Measurements from ENCODE around the gene SYNC.
"Not testable (repeated sequence)": the region's sequence is repeated elsewhere in the genome, so short reads cannot be mapped to it uniquely, and the experiment has no call there.

The SYNC gene

DNA sequence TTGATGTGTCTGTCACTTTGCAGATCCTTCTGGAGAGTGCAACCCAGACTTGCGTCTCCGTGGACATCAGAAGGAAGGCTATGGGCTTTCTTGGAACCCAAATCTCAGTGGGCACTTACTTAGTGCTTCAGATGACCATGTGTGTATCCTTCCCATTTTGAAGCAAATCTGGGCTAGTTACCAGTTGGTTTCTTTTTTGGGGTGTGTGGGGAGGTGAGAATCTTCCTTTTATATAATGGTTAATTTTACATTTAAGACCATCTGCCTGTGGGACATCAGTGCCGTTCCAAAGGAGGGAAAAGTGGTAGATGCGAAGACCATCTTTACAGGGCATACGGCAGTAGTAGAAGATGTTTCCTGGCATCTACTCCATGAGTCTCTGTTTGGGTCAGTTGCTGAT, 33.9 kb downstream of the SYNC start:
- H3K27me3 ChIP-seq (ENCODE audit: control insufficient read depth, insufficient read depth, low read length, poor library complexity, severe bottlenecking); H3K4me3 ChIP-seq (ENCODE audit: insufficient read depth, low read depth, low read length); H3K4me1 ChIP-seq (ENCODE audit: control insufficient read depth, insufficient read depth, low read length); H3K27ac ChIP-seq (ENCODE audit: insufficient read depth, low read depth, low read length, poor library complexity, severe bottlenecking); H3K9me3 ChIP-seq (ENCODE audit: control insufficient read depth, low read length): not testable (repeated sequence)
- H3K36me3 ChIP-seq (ENCODE audit: control insufficient read depth, insufficient read depth, low read length), result peaks cover 72% of the 10 kb centered on the region
- WGBS, 2 experiments, result 96 to 100% methylated on average over 5 of the region's 5 CpGs

DNA sequence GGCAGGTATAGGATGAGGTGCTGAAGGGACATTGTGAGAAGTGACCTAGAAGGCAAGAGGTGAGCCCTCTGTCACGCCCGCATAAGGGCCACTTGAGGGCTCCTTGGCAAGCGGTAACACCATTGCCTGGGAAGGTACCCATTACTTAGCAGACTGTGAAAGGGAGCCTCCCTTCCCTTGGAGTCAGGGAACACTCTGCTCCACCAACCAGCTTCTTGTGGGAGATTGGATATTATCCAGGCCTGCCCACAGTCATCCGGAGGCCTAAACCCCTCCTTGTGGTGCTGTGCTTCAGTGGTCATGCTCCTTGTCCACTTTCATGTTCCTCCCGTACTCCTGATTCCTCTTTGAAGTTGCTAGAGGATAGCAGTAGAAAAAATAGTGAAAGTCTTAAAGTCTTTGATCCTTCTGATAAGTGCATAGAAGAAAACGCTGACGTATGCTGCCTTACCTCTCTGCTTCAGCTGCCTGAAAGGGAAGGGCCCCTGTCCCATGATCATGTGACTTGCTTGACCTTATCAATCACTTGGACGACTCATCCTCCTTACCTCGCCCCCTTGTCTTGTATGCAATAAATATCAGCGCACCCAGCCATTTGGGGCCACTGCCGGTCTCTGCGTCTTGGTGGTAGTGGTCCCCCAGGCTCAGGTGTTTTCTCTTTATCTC, 35.5 kb downstream of the SYNC start:
- no peaks in the 10 kb centered on the region for H3K27me3 ChIP-seq (ENCODE audit: control insufficient read depth, insufficient read depth, low read length, poor library complexity, severe bottlenecking)
- H3K4me3 ChIP-seq (ENCODE audit: insufficient read depth, low read depth, low read length), result no peak overlapping the region
- H3K4me1 ChIP-seq (ENCODE audit: control insufficient read depth, insufficient read depth, low read length), result no peaks in the 10 kb centered on the region
- peaks cover 72% of the 10 kb centered on the region for H3K36me3 ChIP-seq (ENCODE audit: control insufficient read depth, insufficient read depth, low read length)
- H3K9me3 ChIP-seq (ENCODE audit: control insufficient read depth, low read length), result no peaks in the 10 kb centered on the region
- WGBS, 2 experiments, result 95 to 96% methylated on average over 12 of the region's 12 CpGs
- no peak overlapping the region for H3K27ac ChIP-seq (ENCODE audit: insufficient read depth, low read depth, low read length, poor library complexity, severe bottlenecking)

DNA sequence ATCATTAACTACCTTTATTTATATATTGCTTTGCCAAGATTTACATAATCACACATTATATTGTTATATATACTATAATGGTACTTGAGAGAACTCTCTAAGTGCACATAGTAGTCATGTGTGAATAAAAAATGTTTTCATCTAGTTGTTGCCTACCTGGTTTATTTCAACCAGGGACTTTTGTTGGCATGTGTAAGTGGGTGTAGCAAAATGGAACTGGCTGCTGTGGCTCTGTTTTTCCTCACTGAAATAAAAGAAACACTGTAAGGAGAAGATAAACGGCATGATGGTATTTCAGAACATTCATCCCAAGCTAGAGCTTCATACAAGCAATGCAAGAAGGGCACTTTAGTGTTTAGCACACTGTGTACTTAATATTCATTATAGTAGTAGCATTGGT, 36.7 kb downstream of the SYNC start:
- WGBS, 2 experiments, result 94 to 100% methylated on average over 1 of the region's 1 CpG
- Histone ChIP-seq H3K9me3 (ENCODE audit: control insufficient read depth, low read length) (no peaks in the 10 kb centered on the region), H3K36me3 (ENCODE audit: control insufficient read depth, insufficient read depth, low read length) (peaks cover 72% of the 10 kb centered on the region), H3K4me3 (ENCODE audit: insufficient read depth, low read depth, low read length) (no peak overlapping the region), H3K4me1 (ENCODE audit: control insufficient read depth, insufficient read depth, low read length) (no peaks in the 10 kb centered on the region), H3K27me3 (ENCODE audit: control insufficient read depth, insufficient read depth, low read length, poor library complexity, severe bottlenecking) (no peaks in the 10 kb centered on the region), H3K27ac (ENCODE audit: insufficient read depth, low read depth, low read length, poor library complexity, severe bottlenecking) (no peak overlapping the region)

DNA sequence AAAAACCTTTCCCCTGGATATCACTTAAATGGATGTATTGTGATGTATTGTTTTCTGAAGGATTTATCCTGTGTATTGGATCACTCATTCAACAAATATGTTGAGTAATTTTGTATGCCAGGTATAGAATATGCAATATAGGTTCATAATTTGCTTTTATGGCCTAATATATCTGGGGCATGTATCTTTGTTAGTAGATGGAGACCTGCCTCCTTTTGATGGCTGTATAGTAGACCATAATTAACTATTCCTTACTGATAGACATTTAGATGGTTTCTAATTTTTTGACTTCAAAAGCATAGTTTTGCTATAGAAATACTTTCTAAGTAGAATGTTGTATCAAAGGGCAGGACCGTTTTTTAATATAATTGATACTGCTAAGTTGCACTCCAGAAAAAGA, 43.0 kb downstream of the SYNC start:
- WGBS, 2 experiments, result 93 to 100% methylated on average over 1 of the region's 1 CpG
- Histone ChIP-seq H3K4me1 (ENCODE audit: control insufficient read depth, insufficient read depth, low read length) (no peaks in the 10 kb centered on the region), H3K27ac (ENCODE audit: insufficient read depth, low read depth, low read length, poor library complexity, severe bottlenecking) (no peak overlapping the region), H3K36me3 (ENCODE audit: control insufficient read depth, insufficient read depth, low read length) (peaks cover 78% of the 10 kb centered on the region), H3K27me3 (ENCODE audit: control insufficient read depth, insufficient read depth, low read length, poor library complexity, severe bottlenecking) (no peaks in the 10 kb centered on the region), H3K4me3 (ENCODE audit: insufficient read depth, low read depth, low read length) (no peak overlapping the region), H3K9me3 (ENCODE audit: control insufficient read depth, low read length) (no peaks in the 10 kb centered on the region)

DNA sequence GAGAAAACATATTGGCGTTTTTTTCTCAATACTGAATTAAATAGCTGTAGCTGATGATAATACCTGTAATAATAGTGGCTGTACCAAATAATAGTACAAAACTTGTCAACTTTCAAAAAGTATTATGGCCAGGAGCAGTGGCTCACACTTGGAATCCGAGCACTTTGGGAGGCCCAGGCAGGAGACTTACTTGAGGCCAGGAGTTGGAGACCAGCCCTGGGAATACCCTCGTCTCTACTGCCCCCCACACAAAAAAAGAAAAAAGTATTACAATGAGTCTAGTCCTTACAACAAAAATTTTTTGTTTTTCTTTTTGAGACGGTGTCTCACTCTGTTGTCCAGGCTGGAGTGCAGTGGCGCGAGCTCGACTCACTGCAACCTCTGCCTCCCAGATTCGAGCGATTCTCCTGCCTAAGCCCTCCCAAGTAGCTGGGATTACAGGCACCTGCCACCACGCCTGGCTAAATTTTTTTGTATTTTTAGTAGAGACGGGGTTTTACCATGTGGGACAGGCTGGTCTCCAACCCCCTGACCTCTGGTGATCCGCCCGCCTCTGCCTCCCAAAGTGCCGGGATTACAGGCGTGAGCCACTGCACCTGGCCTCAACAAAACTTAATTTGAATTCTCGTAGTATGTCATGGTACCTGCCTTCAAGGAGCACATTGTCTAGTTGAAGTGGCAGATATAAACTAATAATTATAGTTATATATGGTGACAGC, 50.2 kb downstream of the SYNC start:
- no peak overlapping the region for H3K27ac ChIP-seq (ENCODE audit: insufficient read depth, low read depth, low read length, poor library complexity, severe bottlenecking)
- no peaks in the 10 kb centered on the region for H3K27me3 ChIP-seq (ENCODE audit: control insufficient read depth, insufficient read depth, low read length, poor library complexity, severe bottlenecking)
- peaks cover 29% of the 10 kb centered on the region for H3K36me3 ChIP-seq (ENCODE audit: control insufficient read depth, insufficient read depth, low read length)

DNA sequence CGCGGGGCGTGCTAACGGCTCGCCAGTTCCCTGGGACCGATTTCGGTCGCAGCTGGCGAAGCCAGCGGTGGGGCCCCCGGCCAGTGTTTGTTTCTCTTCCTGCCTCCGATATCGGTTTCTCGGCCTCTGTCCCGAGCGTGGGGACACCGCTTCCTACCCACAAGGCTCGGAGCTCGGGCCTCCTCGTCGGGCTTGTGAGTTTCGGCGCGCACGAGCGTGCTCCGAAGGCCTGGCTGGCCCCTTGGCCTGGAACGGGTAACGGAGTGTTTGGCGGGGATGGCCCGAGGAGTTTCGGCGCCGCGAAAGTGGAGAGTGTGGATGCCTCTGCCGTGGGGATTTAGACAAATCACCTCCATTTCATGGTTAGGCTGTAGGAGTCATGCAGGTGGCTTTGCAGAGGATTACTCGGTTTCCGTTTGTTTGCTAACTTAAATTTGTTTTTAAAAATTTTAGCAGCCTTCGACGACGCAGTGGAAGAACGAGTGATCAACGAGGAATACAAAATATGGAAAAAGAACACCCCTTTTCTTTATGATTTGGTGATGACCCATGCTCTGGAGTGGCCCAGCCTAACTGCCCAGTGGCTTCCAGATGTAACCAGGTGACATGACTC, 51.0 kb downstream of the SYNC start:
- Histone ChIP-seq H3K27ac (ENCODE audit: insufficient read depth, low read depth, low read length, poor library complexity, severe bottlenecking) (peak overlapping the region; percentile 94), H3K9me3 (ENCODE audit: control insufficient read depth, low read length) (no peaks in the 10 kb centered on the region), H3K36me3 (ENCODE audit: control insufficient read depth, insufficient read depth, low read length) (peaks cover 27% of the 10 kb centered on the region), H3K27me3 (ENCODE audit: control insufficient read depth, insufficient read depth, low read length, poor library complexity, severe bottlenecking) (no peaks in the 10 kb centered on the region), H3K4me3 (ENCODE audit: insufficient read depth, low read depth, low read length) (peak overlapping the region; percentile 94), H3K4me1 (ENCODE audit: control insufficient read depth, insufficient read depth, low read length) (no peaks in the 10 kb centered on the region)
- 2% methylated on average over 43 of the region's 43 CpGs for WGBS, 2 experiments

More for the DNA sequence above, 50.2 kb downstream of the SYNC start:
- Histone ChIP-seq H3K4me1 (ENCODE audit: control insufficient read depth, insufficient read depth, low read length) (no peaks in the 10 kb centered on the region), H3K4me3 (ENCODE audit: insufficient read depth, low read depth, low read length) (peak overlapping the region; percentile 94), H3K9me3 (ENCODE audit: control insufficient read depth, low read length) (no peaks in the 10 kb centered on the region)
- WGBS, 2 experiments, result 92 to 93% methylated on average over 15 to 16 of the region's 16 CpGs

DNA sequence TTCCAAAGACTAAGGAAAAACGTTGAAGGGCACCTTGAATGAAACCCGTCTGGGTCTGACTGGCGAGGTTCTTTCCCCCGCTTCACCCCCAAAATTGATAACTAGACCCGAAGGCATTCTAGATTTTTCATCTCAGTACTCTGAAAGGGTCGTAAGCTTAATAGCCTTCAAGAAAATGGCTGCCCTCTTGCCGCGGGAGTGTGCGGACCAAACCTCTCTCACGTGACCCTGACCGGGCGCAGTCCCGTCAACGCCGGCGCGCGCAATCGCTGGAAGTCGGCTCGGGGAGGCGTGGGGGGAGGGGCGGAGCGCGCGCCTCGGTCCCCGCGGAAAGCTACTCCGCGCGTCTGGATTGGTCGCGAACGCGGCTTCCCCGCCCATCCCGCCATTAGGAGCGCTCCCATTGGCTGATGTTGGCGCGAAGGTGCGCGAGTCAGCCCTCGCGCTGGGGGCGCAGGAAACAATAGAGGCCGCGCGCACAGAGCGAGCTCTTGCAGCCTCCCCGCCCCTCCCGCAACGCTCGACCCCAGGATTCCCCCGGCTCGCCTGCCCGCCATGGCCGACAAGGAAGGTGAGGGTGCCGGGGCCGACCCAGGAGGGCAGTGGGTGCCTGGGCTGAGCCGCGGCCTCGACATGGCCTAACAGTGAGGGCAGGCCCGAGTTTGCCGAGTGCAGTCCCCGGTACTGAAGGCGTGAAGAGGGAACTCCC, 51.7 kb downstream of the SYNC start, which contains the start of gene RBBP4:
TSS of gene RBBP4 (plus strand) at position 457 of the 709 bp plus-strand sequence. CDS start at position 556, 99 bp downstream.
- 0% methylated on average over 67 of the region's 67 CpGs for WGBS, 2 experiments
- Histone ChIP-seq H3K4me3 (ENCODE audit: insufficient read depth, low read depth, low read length) (peak within 1 kb of the TSS; percentile 94), H3K4me1 (ENCODE audit: control insufficient read depth, insufficient read depth, low read length) (no peaks in the 10 kb centered on the region), H3K27me3 (ENCODE audit: control insufficient read depth, insufficient read depth, low read length, poor library complexity, severe bottlenecking) (no peaks in the 10 kb centered on the region), H3K9me3 (ENCODE audit: control insufficient read depth, low read length) (no peaks in the 10 kb centered on the region), H3K27ac (ENCODE audit: insufficient read depth, low read depth, low read length, poor library complexity, severe bottlenecking) (peak within 1 kb of the TSS; percentile 99), H3K36me3 (ENCODE audit: control insufficient read depth, insufficient read depth, low read length) (peaks cover 21% of the 10 kb centered on the region)

DNA sequence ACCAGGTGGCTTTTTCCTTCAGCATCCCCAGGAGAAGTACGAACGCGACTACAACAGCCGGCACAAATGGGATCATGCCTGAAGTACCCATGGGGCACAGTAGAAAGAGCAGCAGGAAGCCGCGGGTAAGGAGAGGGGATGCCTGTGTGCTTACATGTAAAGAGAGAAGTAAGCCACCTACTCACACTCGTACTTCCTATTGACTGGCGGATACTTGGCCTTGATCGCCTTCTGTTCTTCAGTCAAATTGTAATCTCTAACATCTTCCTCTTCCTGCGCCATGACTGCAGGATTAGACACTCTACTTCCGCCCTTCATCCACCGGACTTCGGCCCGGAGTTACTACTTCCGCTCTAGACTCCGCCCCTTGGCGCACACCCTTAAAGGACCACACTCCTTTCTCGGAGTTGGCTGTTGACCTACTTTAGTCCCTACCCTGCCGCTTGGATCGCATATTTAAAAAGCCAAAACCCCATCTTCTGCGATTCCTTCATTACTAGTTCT, 52.3 kb downstream of the SYNC start, which contains the start of gene ZBTB8OS:
TSS of gene ZBTB8OS (minus strand) at position 303 of the 504 bp plus-strand sequence. CDS start at position 282, 21 bp downstream.
- Histone ChIP-seq H3K4me1 (ENCODE audit: control insufficient read depth, insufficient read depth, low read length) (no peaks in the 10 kb centered on the region), H3K4me3 (ENCODE audit: insufficient read depth, low read depth, low read length) (peak within 1 kb of the TSS; percentile 94), H3K27ac (ENCODE audit: insufficient read depth, low read depth, low read length, poor library complexity, severe bottlenecking) (peak within 1 kb of the TSS; percentile 99), H3K9me3 (ENCODE audit: control insufficient read depth, low read length) (no peaks in the 10 kb centered on the region), H3K27me3 (ENCODE audit: control insufficient read depth, insufficient read depth, low read length, poor library complexity, severe bottlenecking) (no peaks in the 10 kb centered on the region), H3K36me3 (ENCODE audit: control insufficient read depth, insufficient read depth, low read length) (peaks cover 15% of the 10 kb centered on the region)
- WGBS, 2 experiments, result 0% methylated on average over 21 of the region's 21 CpGs

DNA sequence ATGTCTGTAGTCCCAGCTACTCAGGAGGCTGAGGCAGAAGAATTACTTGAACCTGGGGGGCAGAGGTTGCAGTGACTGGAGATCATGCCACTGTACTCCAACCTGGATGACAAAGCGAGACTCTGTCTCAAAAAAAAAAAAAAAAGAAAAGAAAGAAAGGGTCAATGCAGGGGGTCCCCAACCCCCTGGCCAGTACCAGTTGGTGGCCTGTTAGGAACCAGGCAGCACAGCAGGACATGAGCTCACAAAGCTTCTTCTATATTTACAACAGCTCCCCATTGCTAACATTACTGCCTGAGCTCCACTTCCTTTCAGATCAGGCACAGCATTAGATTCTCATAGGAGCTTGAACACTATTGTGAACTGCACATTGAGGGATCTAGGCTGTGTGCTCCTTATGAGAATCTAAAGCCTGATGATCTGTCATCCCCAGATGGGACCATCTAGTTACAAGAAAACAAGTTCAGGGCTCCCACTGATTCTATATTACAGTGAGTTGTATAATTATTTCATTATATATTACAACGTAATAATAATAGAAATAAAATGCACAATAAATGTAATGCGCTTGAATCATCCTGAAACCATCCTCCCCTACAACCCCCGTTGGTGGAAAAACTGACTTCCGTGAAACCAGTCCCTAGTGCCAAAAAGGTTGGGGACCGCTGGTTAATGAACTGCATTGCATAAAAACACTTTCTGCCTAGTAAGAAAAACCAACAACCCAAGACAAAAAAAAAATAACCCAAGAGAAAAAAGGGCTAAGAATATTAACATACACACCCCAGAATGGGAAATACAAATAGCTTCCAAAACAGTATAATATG, 55.0 kb downstream of the SYNC start:
- 92 to 97% methylated on average over 5 to 6 of the region's 6 CpGs for WGBS, 2 experiments
- Histone ChIP-seq H3K36me3 (ENCODE audit: control insufficient read depth, insufficient read depth, low read length) (no peaks in the 10 kb centered on the region), H3K9me3 (ENCODE audit: control insufficient read depth, low read length) (no peaks in the 10 kb centered on the region), H3K4me1 (ENCODE audit: control insufficient read depth, insufficient read depth, low read length) (no peaks in the 10 kb centered on the region), H3K4me3 (ENCODE audit: insufficient read depth, low read depth, low read length) (no peak overlapping the region), H3K27ac (ENCODE audit: insufficient read depth, low read depth, low read length, poor library complexity, severe bottlenecking) (no peak overlapping the region), H3K27me3 (ENCODE audit: control insufficient read depth, insufficient read depth, low read length, poor library complexity, severe bottlenecking) (no peaks in the 10 kb centered on the region)

Measured in ectodermal cell (in vitro differentiated cells).